Measurements from ENCODE around the gene IL2RG.

IL2RG gene

DNA sequence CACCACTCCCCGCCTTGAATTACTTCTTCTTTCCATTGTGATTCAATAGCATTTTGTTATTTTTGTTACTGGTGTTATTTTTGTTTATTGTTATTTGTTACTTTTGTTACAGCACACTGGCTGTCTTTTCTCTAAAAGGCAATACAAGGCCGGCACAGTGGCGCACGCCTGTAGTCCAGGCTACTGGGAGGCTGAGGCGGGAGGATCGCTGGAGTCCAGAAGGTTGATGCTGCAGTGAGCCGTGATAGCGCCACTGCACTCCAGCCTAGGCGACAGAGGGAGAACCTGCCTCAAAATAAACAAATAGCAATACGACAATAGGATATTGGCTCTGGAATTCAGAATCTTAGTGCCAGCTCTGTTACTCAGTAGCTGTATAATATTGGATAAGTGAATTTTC lies 6.0 kb upstream of the IL2RG start:
- DNase-seq (ENCODE audit: extremely low spot score), result no peak
- POLR2A ChIA-PET, result interaction anchor here (1.5 kb wide), 1 partner anchor 13 kb away, joined by 5 read pairs; no protein-coding TSS in a partner anchor
- CTCF ChIA-PET, result interaction anchor here (1.4 to 3.2 kb wide), 4 partner anchors 12 to 20 kb away, joined by 7 to 23 read pairs (median 8); no protein-coding TSS in a partner anchor

DNA sequence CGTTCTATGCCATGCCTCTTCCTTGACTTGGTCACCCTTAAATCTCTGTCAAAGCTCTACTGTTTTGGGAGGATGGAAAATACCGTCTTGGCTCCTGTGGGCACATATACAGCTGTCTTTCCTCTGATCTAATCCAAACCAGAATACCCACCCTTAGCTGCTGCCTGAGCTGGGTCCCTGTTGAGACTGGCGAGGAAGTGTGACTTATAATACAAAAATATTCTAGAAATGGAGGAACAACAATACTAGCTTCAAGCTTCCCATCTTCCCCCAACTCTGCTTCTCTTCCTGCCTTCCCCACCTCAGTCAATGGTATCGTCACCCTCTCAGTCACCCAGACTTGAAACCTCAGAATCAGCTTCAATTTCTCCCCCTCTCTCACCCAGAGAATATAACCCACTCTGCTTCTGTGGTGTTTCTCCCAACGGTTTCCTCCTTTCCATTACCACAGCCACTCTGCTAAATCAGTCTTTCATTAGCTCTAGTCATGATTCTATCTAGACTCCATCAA lies 599 bp upstream of the IL2RG start:
- POLR2A ChIA-PET, result interaction anchor here (0.6 to 1.7 kb wide), 3 partner anchors 10 to 84 kb away, joined by 5 to 12 read pairs (median 7); no protein-coding TSS in a partner anchor
- DNase-seq (ENCODE audit: extremely low spot score), result no peak
- no peak for TF ChIP-seq CTCF (IDR thresholded peaks at IDR 0.05; ENCODE audit: control extremely low read depth, extremely low read depth, low read depth, missing control alignments)
- CTCF ChIA-PET, result interaction anchor here (1.3 to 2.8 kb wide), 3 partner anchors 12 to 26 kb away, joined by 3 to 16 read pairs (median 12); no protein-coding TSS in a partner anchor

More for the DNA sequence above, 6.0 kb upstream of the IL2RG start:
- no peak for TF ChIP-seq CTCF (IDR thresholded peaks at IDR 0.05; ENCODE audit: control extremely low read depth, extremely low read depth, low read depth, missing control alignments)

GRCh38 chrX:71109051-71109450 lies 2.3 kb downstream of the IL2RG start:
- DNase-seq (ENCODE audit: extremely low spot score), result no peak
- POLR2A ChIA-PET, result no interaction called here
- TF ChIP-seq CTCF (IDR thresholded peaks at IDR 0.05; ENCODE audit: control extremely low read depth, extremely low read depth, low read depth, missing control alignments), result no peak
- CTCF ChIA-PET, result interaction anchor here (1.5 kb wide), 1 partner anchor 10 kb away, joined by 4 read pairs; no protein-coding TSS in a partner anchor

- TF ChIP-seq CTCF (IDR thresholded peaks at IDR 0.05; ENCODE audit: control extremely low read depth, extremely low read depth, low read depth, missing control alignments), result no peak
- POLR2A ChIA-PET, result no interaction called here
- CTCF ChIA-PET, result interaction anchor here (1.5 kb wide), 1 partner anchor 9 kb away, joined by 4 read pairs; no protein-coding TSS in a partner anchor
- no peak for DNase-seq (ENCODE audit: extremely low spot score)
Measured at GRCh38 chrX:71107762-71108360, 3.5 kb downstream of the IL2RG start.

DNA sequence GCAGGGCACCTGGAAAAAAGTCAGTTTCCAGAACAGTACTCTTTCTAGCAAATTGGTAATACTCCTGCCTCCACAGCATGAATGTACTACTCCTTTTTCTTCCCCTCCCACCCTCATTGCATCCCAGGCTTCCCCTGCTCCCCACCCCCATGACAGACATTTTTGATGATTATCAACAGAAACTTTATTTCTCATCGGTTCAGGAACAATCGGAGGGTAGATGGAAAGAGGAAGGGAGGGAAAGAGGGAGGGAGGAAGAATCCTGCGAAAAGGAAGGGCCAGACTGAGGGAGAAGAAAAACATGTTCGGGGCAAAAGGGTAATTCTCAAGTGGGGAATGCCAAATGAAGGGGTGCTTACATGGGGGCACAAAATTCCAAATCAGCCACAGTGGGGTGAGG lies 4.1 kb downstream of the IL2RG start:
- ChIA-PET POLR2A (no interaction called here), CTCF (no interaction called here)
- no peak for TF ChIP-seq CTCF (IDR thresholded peaks at IDR 0.05; ENCODE audit: control extremely low read depth, extremely low read depth, low read depth, missing control alignments)
- DNase-seq (ENCODE audit: extremely low spot score), result no peak

- no peak for DNase-seq (ENCODE audit: extremely low spot score)
- ChIA-PET CTCF (interaction anchor here (0.7 to 1.8 kb wide), 2 partner anchors 21 to 23 kb away, joined by 3 to 9 read pairs; no protein-coding TSS in a partner anchor), POLR2A (no interaction called here)
- TF ChIP-seq CTCF (IDR thresholded peaks at IDR 0.05; ENCODE audit: control extremely low read depth, extremely low read depth, low read depth, missing control alignments), result no peak
Measured at GRCh38 chrX:71106427-71106826, 5.0 kb downstream of the IL2RG start, which contains the start of gene CXorf65. TSS of gene CXorf65 (minus strand) at chrX:71106740. CDS start at chrX:71106556, 184 bp downstream.
